A549 (cell line): Measurements from ENCODE around the gene DPYD.

Experiments
- CTCF ChIP-seq: fragments of >200 bp; sonication (Bioruptor Twin); formaldehyde crosslinking; IDR thresholded peaks from 3 replicates; pipeline ENCODE4 v1.5.1; 2016
- EP300 ChIP-seq, 2 experiments: fragments of >200 bp; sonication (Bioruptor Twin); formaldehyde crosslinking; IDR thresholded peaks; 2 replicates in 1 of 2; 3 replicates in 1 of 2; pipeline ENCODE4 v1.6.1; 2016 to 2017
- MAX ChIP-seq: IDR thresholded peaks from 2 replicates; pipeline ENCODE4 v1.6.1; 2012
- NR3C1 ChIP-seq: fragments of >200 bp; sonication (Bioruptor Twin); formaldehyde crosslinking; IDR thresholded peaks from 3 replicates; pipeline ENCODE4 v1.6.1; 2017
- PBX3 ChIP-seq: IDR thresholded peaks from 2 replicates; pipeline ENCODE4 v1.6.1; 2012
- POLR2A ChIP-seq: IDR thresholded peaks from 2 replicates; pipeline ENCODE4 v1.6.1; 2012; ENCODE audit warnings: mild to moderate bottlenecking, low read length
- SREBF2 ChIP-seq: fragments of 450-650 bp; IDR thresholded peaks from 2 replicates; pipeline ENCODE4 v1.6.1; 2014; ENCODE audit warnings: mild to moderate bottlenecking, moderate library complexity
- ZFP36 ChIP-seq: fragments of 450-650 bp; IDR thresholded peaks from 2 replicates; pipeline ENCODE4 v1.6.1; 2014; ENCODE audit warnings: borderline replicate concordance; ENCODE audit not compliant: partially characterized antibody

GRCh38 chr1:97593192-97593591 lies 327.6 kb downstream of the DPYD start:
- TF ChIP-seq ZFP36 (no peak), MAX (no peak), CTCF (no peak), SREBF2 (no peak), EP300 (IDR thresholded peaks at IDR 0.05) (no peak), PBX3 (no peak), NR3C1 (no peak), POLR2A (no peak)
